HG03159 (cell line): ENCODE measurements around the gene PCSK1N.

Source experiments
- ATAC-seq: cut with Tn5 transposase; IDR thresholded peaks from one replicate; pipeline ENCODE4 v1.9.1; 2021; ENCODE audit warnings: mild to moderate bottlenecking, moderate library complexity; ENCODE audit not compliant: unreplicated experiment

The PCSK1N gene

GRCh38 chrX:48791063-48791820 lies 44.2 kb downstream of the PCSK1N start:
- no peak for ATAC-seq

DNA sequence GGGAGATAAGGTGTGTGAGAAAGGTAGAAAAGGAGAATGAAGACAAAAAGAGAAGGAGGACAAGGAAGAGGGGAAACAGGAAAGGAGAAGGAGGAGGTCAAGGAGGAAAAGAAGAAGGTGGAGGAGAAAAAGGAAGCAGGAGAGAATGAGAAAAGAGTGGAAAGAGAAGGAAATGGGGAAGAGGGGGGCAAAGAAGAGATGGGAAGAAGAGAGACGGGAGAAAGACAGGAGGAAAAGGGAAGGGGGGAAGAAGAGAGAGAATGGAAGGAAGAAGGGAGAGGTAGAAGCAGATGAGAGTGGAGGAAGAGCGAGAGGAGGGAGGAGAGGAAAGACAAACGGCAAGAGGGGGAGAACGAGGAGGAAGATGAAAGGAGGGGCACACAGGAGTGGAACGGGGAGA lies 44.9 kb downstream of the PCSK1N start:
- no peak for ATAC-seq

DNA sequence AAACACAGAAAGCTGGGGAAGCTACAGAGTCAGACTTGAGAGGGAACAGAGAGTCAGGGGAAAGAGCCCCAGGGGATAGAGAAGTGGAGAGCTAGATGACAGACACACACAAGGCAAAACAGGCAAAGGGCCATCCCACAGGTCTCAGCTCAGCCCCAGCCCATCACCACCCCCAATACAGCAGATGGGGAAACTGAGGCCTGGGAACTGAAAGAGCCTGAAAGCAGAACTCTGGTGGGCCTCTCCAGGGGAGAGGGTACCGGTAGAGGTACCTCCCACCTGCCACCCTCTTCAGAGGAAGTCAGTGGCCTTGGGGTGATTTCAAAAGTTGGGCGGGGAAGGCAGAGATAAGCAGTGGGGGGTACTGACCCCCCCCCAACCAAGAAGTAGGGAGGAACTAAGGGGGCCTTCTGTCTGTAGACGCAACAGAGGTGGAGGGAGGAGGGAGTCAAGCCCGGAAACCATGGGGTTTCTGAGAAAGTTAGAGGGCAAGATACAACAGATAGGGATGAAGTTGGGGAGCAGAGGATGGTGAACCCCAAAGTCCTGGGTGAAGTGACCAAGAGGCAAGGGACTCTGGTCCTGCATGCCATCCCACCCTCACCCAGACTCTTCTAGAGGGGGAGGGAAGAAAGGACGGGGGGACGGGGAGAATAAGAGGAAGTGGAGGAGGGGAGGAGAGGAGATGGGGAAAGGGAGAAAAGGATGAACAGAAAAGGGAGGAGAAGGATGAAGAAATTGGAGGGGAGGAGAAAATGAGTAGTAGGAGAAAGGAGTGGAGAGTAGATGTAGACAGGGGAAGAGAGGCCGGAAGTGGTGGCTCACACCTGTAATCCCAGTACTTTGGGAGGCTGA lies 45.8 kb downstream of the PCSK1N start:
- ATAC-seq: no peak

GRCh38 chrX:48787505-48788443 lies 47.6 kb downstream of the PCSK1N start:
- ATAC-seq: no peak

- no peak for ATAC-seq
Measured at GRCh38 chrX:48786825-48787504, 48.4 kb downstream of the PCSK1N start.

DNA sequence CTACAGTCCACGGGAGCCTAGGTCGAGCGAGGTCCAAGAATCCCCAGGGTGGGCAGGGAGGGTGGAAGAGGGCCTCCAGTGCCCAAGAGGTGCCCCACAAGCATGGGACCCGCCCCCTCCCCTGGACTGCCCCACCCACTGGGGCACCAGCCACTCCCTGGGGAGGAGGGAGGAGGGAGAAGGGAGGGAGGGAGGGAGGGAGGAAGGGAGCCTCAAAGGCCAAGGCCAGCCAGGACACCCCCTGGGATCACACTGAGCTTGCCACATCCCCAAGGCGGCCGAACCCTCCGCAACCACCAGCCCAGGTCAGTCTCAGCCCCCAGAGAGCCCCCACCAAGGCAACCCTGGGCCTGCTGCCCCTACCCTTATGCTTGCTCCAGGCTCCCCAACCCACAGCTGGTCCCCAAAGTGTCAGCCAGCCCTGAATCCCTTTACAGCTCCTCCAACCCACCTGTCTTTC lies 49.0 kb downstream of the PCSK1N start, which contains the start of gene GATA1:
GATA1 (plus strand) TSS at position 250 of the 460 bp plus-strand sequence. CDS start 4,520 bp downstream, outside the sequence.
- no peak for ATAC-seq

DNA sequence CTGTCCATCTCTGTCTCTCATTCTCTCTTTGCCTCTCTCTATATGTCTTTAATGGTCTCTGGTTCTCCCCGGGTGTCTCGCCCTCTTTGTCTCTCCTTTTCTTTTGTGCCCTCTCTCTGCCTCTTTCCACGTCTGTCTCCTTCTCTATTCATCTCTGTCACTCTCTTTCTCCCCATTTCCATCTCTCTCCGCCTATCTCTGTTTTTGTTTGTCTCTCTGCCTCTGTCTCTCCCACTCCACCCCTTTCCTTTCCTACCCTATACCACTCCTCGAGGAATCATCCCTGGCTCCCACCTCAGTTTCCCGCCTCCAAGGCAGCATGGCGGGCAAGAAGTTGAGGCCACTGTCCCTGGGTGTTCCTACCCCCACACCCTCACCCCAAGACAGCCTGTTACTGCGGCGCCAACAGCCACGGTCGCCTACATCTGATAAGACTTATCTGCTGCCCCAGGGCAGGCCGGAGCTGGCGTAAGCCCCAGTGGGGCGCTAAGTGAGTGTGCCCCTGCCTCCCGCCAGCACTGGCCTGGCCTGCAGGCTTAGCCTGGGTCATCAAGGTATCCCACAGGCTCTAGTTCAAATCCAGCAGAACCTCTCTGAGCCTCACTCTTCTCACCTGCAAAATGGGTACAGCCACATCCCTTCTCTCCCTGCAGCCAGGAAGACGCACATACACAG lies 49.7 kb downstream of the PCSK1N start:
- ATAC-seq: no peak

- no peak for ATAC-seq
Measured at GRCh38 chrX:48785186-48785539, 50.2 kb downstream of the PCSK1N start.

DNA sequence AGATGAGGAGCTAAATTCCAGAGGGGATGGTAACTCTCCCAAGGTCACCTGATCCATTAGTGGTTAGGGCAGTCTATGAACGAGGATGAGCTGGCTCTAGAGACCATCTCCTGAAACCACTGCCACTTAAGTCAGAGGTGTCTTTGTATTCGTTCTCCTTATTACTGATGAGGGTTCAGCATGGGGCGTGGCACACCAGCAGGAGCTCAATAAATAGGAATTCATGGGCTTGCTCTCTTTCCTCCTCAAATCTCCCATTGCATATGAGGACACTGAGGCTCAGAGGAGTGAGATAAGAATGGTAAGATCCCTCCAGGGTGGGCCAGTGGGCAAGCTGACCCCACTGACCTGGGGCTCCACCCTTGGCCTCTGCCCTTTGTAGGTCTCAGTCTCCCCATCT lies 50.7 kb downstream of the PCSK1N start:
- no peak for ATAC-seq

DNA sequence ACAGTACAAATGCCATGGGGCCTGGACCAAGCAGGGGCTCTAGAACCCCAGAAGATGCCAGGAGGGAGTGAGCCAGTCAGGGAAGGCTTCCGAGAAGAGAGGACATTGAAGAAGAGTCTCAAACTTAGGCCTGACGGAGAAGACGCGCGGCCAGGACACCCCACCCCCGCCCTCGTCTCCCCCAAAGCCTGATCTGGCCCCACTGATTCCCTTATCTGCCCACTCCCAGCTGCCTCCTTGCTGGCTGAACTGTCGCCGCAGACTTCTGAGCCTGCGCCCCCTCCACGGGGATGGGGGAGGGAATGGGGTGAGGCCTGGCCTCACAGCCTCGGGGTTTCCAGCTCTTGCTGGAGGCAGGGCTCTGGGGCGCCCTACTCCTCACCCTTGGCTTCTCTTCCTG lies 52.6 kb downstream of the PCSK1N start:
- ATAC-seq: no peak

- ATAC-seq: no peak
Measured at GRCh38 chrX:48782216-48782615, 53.2 kb downstream of the PCSK1N start.

- ATAC-seq: no peak
Measured at GRCh38 chrX:48781705-48782104, 53.7 kb downstream of the PCSK1N start.
